ENCODE results near the gene DLGAP1. TPM values are rescaled to one million over a fixed set of nuclear protein-coding genes. Genes with fewer than 3 reads are reported as not detected.

Gene DLGAP1
- total and polyA plus RNA-seq, 2 experiments from 2014 or later = 3.1 to 6.5 TPM

DNA sequence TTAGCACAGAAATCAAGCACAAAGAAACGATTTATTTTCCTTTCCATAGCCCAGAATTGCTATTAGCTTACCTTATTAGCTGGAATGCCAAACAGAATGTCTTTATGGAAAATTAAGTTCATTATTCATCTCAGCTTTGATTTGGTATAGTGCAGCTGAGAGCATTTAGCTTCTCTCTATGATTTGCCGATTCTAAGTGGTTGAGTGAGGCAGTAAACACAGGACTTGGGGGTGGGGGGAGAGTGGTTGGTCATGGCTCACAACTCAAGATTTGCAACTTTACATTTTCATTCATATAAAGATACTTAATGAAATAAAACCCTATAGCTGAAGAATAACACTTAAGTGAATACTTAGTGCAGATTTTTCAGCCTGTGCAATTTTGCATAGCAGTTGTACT, 609.9 kb downstream of the DLGAP1 start:
- no peaks in the 10 kb centered on the region for H3K9me2 ChIP-seq (replicated peaks; ENCODE audit: insufficient read depth)
- no peaks in the 10 kb centered on the region for H3K36me3 ChIP-seq (replicated peaks; ENCODE audit: insufficient read depth, low read depth)
- no peak overlapping the region for H3K4me2 ChIP-seq
- H3K27ac ChIP-seq = no peak overlapping the region
- no peak for DNase-seq (ENCODE audit: low spot score)
- H3K9me3 ChIP-seq (ENCODE audit: low read depth) = no peaks in the 10 kb centered on the region
- no peak for TF ChIP-seq EZH2 (IDR thresholded peaks at IDR 0.05; ENCODE audit: borderline replicate concordance)
- H2AFZ ChIP-seq = no peak overlapping the region
- H3K4me3 ChIP-seq = no peak overlapping the region
- H3K4me1 ChIP-seq (ENCODE audit: insufficient read depth) = no peaks in the 10 kb centered on the region
- WGBS (ENCODE audit: low lambda C conversion rate, missing lambda C conversion rate) = 78% methylated on average over 2 of the region's 2 CpGs
- no peaks in the 10 kb centered on the region for H3K27me3 ChIP-seq
- H3K79me2 ChIP-seq = no peaks in the 10 kb centered on the region
- no peaks in the 10 kb centered on the region for H4K20me1 ChIP-seq (ENCODE audit: insufficient read depth, poor library complexity, severe bottlenecking)

DNA sequence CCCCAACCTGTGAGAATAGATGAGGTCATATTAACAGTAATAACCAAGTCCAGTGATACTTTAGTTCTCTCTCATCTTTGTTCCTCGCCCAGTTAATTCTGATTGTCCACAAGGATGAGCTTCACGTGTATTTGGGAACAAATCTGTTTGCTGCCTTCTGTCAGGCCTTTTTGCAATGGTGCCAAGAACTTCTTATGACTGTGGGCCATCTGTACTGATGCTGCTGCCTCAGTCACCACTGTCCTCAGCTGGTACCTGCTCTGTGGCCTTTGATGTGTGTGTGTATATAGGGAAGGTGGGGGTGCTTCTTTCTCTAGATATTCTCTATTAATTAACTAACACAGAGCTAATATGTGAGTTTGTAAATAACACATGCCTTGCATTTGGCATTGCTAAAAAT, 612.3 kb downstream of the DLGAP1 start:
- H2AFZ ChIP-seq = no peak overlapping the region
- TF ChIP-seq, protein P1, sequence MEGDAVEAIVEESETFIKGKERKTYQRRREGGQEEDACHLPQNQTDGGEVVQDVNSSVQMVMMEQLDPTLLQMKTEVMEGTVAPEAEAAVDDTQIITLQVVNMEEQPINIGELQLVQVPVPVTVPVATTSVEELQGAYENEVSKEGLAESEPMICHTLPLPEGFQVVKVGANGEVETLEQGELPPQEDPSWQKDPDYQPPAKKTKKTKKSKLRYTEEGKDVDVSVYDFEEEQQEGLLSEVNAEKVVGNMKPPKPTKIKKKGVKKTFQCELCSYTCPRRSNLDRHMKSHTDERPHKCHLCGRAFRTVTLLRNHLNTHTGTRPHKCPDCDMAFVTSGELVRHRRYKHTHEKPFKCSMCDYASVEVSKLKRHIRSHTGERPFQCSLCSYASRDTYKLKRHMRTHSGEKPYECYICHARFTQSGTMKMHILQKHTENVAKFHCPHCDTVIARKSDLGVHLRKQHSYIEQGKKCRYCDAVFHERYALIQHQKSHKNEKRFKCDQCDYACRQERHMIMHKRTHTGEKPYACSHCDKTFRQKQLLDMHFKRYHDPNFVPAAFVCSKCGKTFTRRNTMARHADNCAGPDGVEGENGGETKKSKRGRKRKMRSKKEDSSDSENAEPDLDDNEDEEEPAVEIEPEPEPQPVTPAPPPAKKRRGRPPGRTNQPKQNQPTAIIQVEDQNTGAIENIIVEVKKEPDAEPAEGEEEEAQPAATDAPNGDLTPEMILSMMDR (IDR thresholded peaks at IDR 0.05; ENCODE audit: poor library complexity) = no peak
- H3K36me3 ChIP-seq (replicated peaks; ENCODE audit: insufficient read depth, low read depth) = no peaks in the 10 kb centered on the region
- H4K20me1 ChIP-seq (ENCODE audit: insufficient read depth, poor library complexity, severe bottlenecking) = no peaks in the 10 kb centered on the region
- no peaks in the 10 kb centered on the region for H3K79me2 ChIP-seq
- no peaks in the 10 kb centered on the region for H3K4me1 ChIP-seq (ENCODE audit: insufficient read depth)
- no peaks in the 10 kb centered on the region for H3K27me3 ChIP-seq
- 88% methylated on average over 2 of the region's 2 CpGs for WGBS (ENCODE audit: low lambda C conversion rate, missing lambda C conversion rate)
- H3K4me2 ChIP-seq = no peak overlapping the region
- H3K4me3 ChIP-seq = no peak overlapping the region
- H3K27ac ChIP-seq = no peak overlapping the region
- DNase-seq (ENCODE audit: low spot score) = no peak
- H3K9me3 ChIP-seq (ENCODE audit: low read depth) = no peaks in the 10 kb centered on the region
- H3K9me2 ChIP-seq (replicated peaks; ENCODE audit: insufficient read depth) = no peaks in the 10 kb centered on the region

DNA sequence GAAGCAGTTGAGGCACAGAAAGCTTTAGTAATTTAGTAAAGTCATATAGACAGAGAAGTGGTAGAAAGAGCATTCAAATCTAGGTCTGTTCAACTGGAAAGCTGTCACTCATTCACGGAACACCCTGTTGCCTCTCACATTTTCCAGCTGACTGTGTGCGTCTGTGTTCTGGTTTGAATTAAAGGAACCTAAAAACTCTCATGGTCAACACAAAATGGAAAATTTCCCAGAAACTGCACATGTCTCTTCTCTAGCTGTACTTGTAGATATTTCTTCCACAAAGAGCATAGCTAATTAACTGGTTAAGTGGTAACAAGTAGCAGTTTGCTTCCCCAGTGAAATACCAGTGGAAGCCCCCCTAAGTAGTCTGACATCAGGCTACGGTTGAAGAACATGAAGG, 614.3 kb downstream of the DLGAP1 start:
- H3K9me2 ChIP-seq (replicated peaks; ENCODE audit: insufficient read depth) = no peaks in the 10 kb centered on the region
- no peak overlapping the region for H2AFZ ChIP-seq
- H3K27me3 ChIP-seq = no peaks in the 10 kb centered on the region
- 87% methylated on average over 3 of the region's 3 CpGs for WGBS (ENCODE audit: low lambda C conversion rate, missing lambda C conversion rate)
- no peaks in the 10 kb centered on the region for H4K20me1 ChIP-seq (ENCODE audit: insufficient read depth, poor library complexity, severe bottlenecking)
- no peak overlapping the region for H3K4me2 ChIP-seq
- no peaks in the 10 kb centered on the region for H3K9me3 ChIP-seq (ENCODE audit: low read depth)
- H3K36me3 ChIP-seq (replicated peaks; ENCODE audit: insufficient read depth, low read depth) = no peaks in the 10 kb centered on the region
- TF ChIP-seq, protein P1 (IDR thresholded peaks at IDR 0.05; ENCODE audit: poor library complexity) = no peak
- TF ChIP-seq EZH2 (IDR thresholded peaks at IDR 0.05; ENCODE audit: borderline replicate concordance) (no peak), EZH2phosphoT487 (IDR thresholded peaks at IDR 0.05; ENCODE audit: low read depth, severe bottlenecking, unreplicated experiment) (no peak)
- no peak overlapping the region for H3K4me3 ChIP-seq
- DNase-seq (ENCODE audit: low spot score) = no peak
- H3K79me2 ChIP-seq = no peaks in the 10 kb centered on the region
- H3K27ac ChIP-seq = no peak overlapping the region
- H3K4me1 ChIP-seq (ENCODE audit: insufficient read depth) = no peaks in the 10 kb centered on the region

DNA sequence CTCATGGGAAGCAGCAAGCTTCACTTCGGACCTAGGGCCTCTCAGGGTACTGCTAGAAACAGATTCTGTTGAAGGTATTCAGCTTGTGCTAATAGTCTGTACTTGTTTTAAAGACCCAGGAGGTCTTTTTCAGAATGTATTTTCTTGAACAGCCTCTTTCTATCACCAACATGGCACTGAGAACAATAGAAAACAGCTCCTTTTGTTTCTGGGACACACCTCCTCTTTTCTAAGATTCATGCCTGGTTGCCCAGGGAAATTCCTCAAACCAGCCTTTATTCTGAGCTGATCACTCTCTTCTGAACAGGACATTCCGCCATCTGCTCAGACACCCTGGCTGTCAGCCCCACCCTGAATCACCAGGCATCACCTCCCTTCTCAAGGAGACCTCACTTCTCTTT, 615.5 kb downstream of the DLGAP1 start:
- H3K9me2 ChIP-seq (replicated peaks; ENCODE audit: insufficient read depth) = no peaks in the 10 kb centered on the region
- no peak overlapping the region for H3K4me3 ChIP-seq
- no peaks in the 10 kb centered on the region for H4K20me1 ChIP-seq (ENCODE audit: insufficient read depth, poor library complexity, severe bottlenecking)
- DNase-seq (ENCODE audit: low spot score) = no peak
- no peaks in the 10 kb centered on the region for H3K4me1 ChIP-seq (ENCODE audit: insufficient read depth)
- no peaks in the 10 kb centered on the region for H3K79me2 ChIP-seq
- no peak overlapping the region for H2AFZ ChIP-seq
- H3K27me3 ChIP-seq = no peaks in the 10 kb centered on the region
- no peak for TF ChIP-seq EZH2phosphoT487 (IDR thresholded peaks at IDR 0.05; ENCODE audit: low read depth, severe bottlenecking, unreplicated experiment)
- no peak for TF ChIP-seq EZH2 (IDR thresholded peaks at IDR 0.05; ENCODE audit: borderline replicate concordance)
- H3K27ac ChIP-seq = no peak overlapping the region
- H3K4me2 ChIP-seq = no peak overlapping the region
- H3K36me3 ChIP-seq (replicated peaks; ENCODE audit: insufficient read depth, low read depth) = no peaks in the 10 kb centered on the region
- no peaks in the 10 kb centered on the region for H3K9me3 ChIP-seq (ENCODE audit: low read depth)
- 95% methylated on average over 2 of the region's 2 CpGs for WGBS (ENCODE audit: low lambda C conversion rate, missing lambda C conversion rate)
